ENCODE measurements around the gene RELL1. TPM values are rescaled to one million over a fixed set of nuclear protein-coding genes. Genes with fewer than 3 reads are reported as not detected.

RELL1 gene
- total and polyA plus RNA-seq, 2 donors (not counting 1 experiment from before 2014, with no cell fraction given) = 0.64 to 3.2 TPM

GRCh38 chr4:37623940-37624339, 62.2 kb downstream of the RELL1 start:
- no peaks in the 10 kb centered on the region for H3K4me1 ChIP-seq (ENCODE audit: control insufficient read depth in 2 of 2, insufficient read depth in 2 of 2, low read length in 2 of 2)
- Mint-ChIP-seq H3K9me3 (ENCODE audit: insufficient read depth) (no peaks in the 10 kb centered on the region), H3K27me3 (no peaks in the 10 kb centered on the region), H3K27ac (no peak overlapping the region), H3K4me3 (no peak overlapping the region), H3K4me1 (no peaks in the 10 kb centered on the region)
- no peak overlapping the region for H3K4me3 ChIP-seq (ENCODE audit: control extremely low read depth in 1 of 5, extremely low read depth in 1 of 5, insufficient read depth in 1 of 5, low read depth in 2 of 5, low read length in 4 of 5)
- WGBS (ENCODE audit: insufficient coverage) = 100% methylated on average over 4 of the region's 8 CpGs
- intact Hi-C loops (cut with micrococcal nuclease) = no loop called here
- H3K79me2 ChIP-seq (ENCODE audit: control insufficient read depth, insufficient read depth, low read length) = no peaks in the 10 kb centered on the region
- H3K36me3 ChIP-seq (replicated peaks in 1 of 2; ENCODE audit: control extremely low read depth in 1 of 2, control insufficient read depth in 1 of 2, extremely low read depth in 1 of 2, insufficient read depth in 2 of 2, low read length in 1 of 2) = no peaks in the 10 kb centered on the region
- TF ChIP-seq EZH2 (IDR thresholded peaks at IDR 0.05; ENCODE audit: borderline replicate concordance, insufficient read depth, low read depth, low read length, poor library complexity, severe bottlenecking) (no peak), CTCF (IDR thresholded peaks at IDR 0.05) (no peak)
- DNase-seq (no peak), ATAC-seq (ENCODE audit: low read depth) (no peak)
- ChIA-PET POLR2A (no interaction called here), CTCF (interaction anchor here (0.8 kb wide), 1 partner anchor 23 kb away, joined by 4 read pairs; no protein-coding TSS in a partner anchor)
- H3K4me2 ChIP-seq (replicated peaks; ENCODE audit: low read depth, low read length, poor library complexity, severe bottlenecking) = no peak overlapping the region
- no peaks in the 10 kb centered on the region for H4K20me1 ChIP-seq (ENCODE audit: control insufficient read depth, insufficient read depth, low read length, poor library complexity, severe bottlenecking)
- H3K27me3 ChIP-seq (replicated peaks in 1 of 4; ENCODE audit: control extremely low read depth in 1 of 4, control insufficient read depth in 3 of 4, insufficient read depth in 4 of 4, low read length in 3 of 4) = no peaks in the 10 kb centered on the region
- H3K9ac ChIP-seq (ENCODE audit: low read length) = no peak overlapping the region
- H2AFZ ChIP-seq (ENCODE audit: insufficient read depth, low read depth, low read length, poor library complexity, severe bottlenecking) = no peak overlapping the region
- no peaks in the 10 kb centered on the region for H3K9me3 ChIP-seq (ENCODE audit: control extremely low read depth in 1 of 3, control insufficient read depth in 2 of 3, insufficient read depth in 1 of 3, low read length in 2 of 3)
- no peak overlapping the region for H3K27ac ChIP-seq (ENCODE audit: low read length in 2 of 2)

GRCh38 chr4:37623125-37623524, 63.1 kb downstream of the RELL1 start:
- no peaks in the 10 kb centered on the region for H3K36me3 ChIP-seq (replicated peaks in 1 of 2; ENCODE audit: control extremely low read depth in 1 of 2, control insufficient read depth in 1 of 2, extremely low read depth in 1 of 2, insufficient read depth in 2 of 2, low read length in 1 of 2)
- no peaks in the 10 kb centered on the region for H3K9me3 ChIP-seq (ENCODE audit: control extremely low read depth in 1 of 3, control insufficient read depth in 2 of 3, insufficient read depth in 1 of 3, low read length in 2 of 3)
- ChIA-PET CTCF (interaction anchor here (0.8 kb wide), 1 partner anchor 22 kb away, joined by 4 read pairs; no protein-coding TSS in a partner anchor), POLR2A (no interaction called here)
- DNase-seq = no peak
- H2AFZ ChIP-seq (ENCODE audit: insufficient read depth, low read depth, low read length, poor library complexity, severe bottlenecking) = no peak overlapping the region
- no peaks in the 10 kb centered on the region for H3K4me1 Mint-ChIP-seq
- H3K79me2 ChIP-seq (ENCODE audit: control insufficient read depth, insufficient read depth, low read length) = no peaks in the 10 kb centered on the region
- no peak overlapping the region for H3K4me3 ChIP-seq (ENCODE audit: control extremely low read depth in 1 of 5, extremely low read depth in 1 of 5, insufficient read depth in 1 of 5, low read depth in 2 of 5, low read length in 4 of 5)
- no peak overlapping the region for H3K4me2 ChIP-seq (replicated peaks; ENCODE audit: low read depth, low read length, poor library complexity, severe bottlenecking)
- no peak overlapping the region for H3K27ac Mint-ChIP-seq
- no peak for ATAC-seq (ENCODE audit: low read depth)
- no peak overlapping the region for H3K9ac ChIP-seq (ENCODE audit: low read length)
- H3K27me3 ChIP-seq (replicated peaks in 1 of 4; ENCODE audit: control extremely low read depth in 1 of 4, control insufficient read depth in 3 of 4, insufficient read depth in 4 of 4, low read length in 3 of 4) = no peaks in the 10 kb centered on the region
- H3K9me3 Mint-ChIP-seq (ENCODE audit: insufficient read depth) = no peaks in the 10 kb centered on the region
- H3K27ac ChIP-seq (ENCODE audit: low read length in 2 of 2) = no peak overlapping the region
- WGBS (ENCODE audit: insufficient coverage) = no CpG with 5 or more reads among the region's 4 CpGs
- no peaks in the 10 kb centered on the region for H3K4me1 ChIP-seq (ENCODE audit: control insufficient read depth in 2 of 2, insufficient read depth in 2 of 2, low read length in 2 of 2)
- H3K4me3 Mint-ChIP-seq = no peak overlapping the region
- TF ChIP-seq EZH2 (IDR thresholded peaks at IDR 0.05; ENCODE audit: borderline replicate concordance, insufficient read depth, low read depth, low read length, poor library complexity, severe bottlenecking) = no peak
- TF ChIP-seq CTCF (IDR thresholded peaks at IDR 0.05) = no peak
- intact Hi-C loops (cut with micrococcal nuclease) = no loop called here
- no peaks in the 10 kb centered on the region for H3K27me3 Mint-ChIP-seq
- H4K20me1 ChIP-seq (ENCODE audit: control insufficient read depth, insufficient read depth, low read length, poor library complexity, severe bottlenecking) = no peaks in the 10 kb centered on the region

Data from B cell (primary cell).